Panc1 (cell line): ENCODE data around the gene PCSK2.

Experiments used
- POLR2AphosphoS5 ChIP-seq: IDR thresholded peaks from 2 replicates; pipeline ENCODE4 v1.6.1; 2012; ENCODE audit warnings: mild to moderate bottlenecking, low read depth, low read length, moderate library complexity
- TF ChIP-seq, protein P1 (sequence below): fragments of 450-650 bp; IDR thresholded peaks from 2 replicates; pipeline ENCODE4 v1.5.1; 2017; ENCODE audit warnings: mild to moderate bottlenecking

DNA sequence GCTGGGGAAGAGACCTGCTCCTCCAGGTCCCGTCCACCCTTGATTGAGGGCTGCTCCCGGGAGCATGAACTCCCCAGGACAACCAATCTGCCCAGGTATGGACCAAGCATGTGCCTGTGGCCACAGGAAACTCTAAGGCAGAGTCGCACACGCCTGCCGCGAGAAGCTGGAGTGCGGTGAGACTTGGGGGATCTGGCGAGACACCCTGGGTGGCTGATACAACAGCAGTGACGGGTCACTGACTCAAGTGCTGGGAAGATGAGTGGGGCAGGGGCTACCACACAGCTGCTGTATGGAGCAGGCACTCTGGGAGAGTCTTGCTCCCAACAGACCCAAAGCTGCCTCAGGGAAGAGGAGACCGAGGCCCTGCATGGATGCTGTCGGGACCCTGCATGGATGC, 264.2 kb downstream of the PCSK2 start:
- TF ChIP-seq, protein P1, sequence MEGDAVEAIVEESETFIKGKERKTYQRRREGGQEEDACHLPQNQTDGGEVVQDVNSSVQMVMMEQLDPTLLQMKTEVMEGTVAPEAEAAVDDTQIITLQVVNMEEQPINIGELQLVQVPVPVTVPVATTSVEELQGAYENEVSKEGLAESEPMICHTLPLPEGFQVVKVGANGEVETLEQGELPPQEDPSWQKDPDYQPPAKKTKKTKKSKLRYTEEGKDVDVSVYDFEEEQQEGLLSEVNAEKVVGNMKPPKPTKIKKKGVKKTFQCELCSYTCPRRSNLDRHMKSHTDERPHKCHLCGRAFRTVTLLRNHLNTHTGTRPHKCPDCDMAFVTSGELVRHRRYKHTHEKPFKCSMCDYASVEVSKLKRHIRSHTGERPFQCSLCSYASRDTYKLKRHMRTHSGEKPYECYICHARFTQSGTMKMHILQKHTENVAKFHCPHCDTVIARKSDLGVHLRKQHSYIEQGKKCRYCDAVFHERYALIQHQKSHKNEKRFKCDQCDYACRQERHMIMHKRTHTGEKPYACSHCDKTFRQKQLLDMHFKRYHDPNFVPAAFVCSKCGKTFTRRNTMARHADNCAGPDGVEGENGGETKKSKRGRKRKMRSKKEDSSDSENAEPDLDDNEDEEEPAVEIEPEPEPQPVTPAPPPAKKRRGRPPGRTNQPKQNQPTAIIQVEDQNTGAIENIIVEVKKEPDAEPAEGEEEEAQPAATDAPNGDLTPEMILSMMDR = no peak
- no peak for TF ChIP-seq POLR2AphosphoS5
